Loucy (cell line): ENCODE results near the gene GOLGA1.

Experiments used
- CTCF ChIP-seq: fragments of 200-600 bp; sonication (generic); conservative IDR thresholded peaks from 2 replicates; pipeline ENCODE4 v1.5.1; 2014; ENCODE audit warnings: mild to moderate bottlenecking, antibody characterized with exemption, low read length
- EZH2phosphoT487 ChIP-seq: fragments of 200-600 bp; IDR thresholded peaks from 2 replicates; pipeline ENCODE4 v1.6.1; 2018; ENCODE audit warnings: antibody characterized with exemption, mild to moderate bottlenecking, moderate library complexity, borderline replicate concordance

- TF ChIP-seq CTCF = no peak
- TF ChIP-seq EZH2phosphoT487 = no peak
These were observed 9.3 kb upstream of the GOLGA1 start for GRCh38 chr9:124950050-124950718.
